Hematopoietic multipotent progenitor cell (in vitro differentiated cells): ENCODE results near the gene PRKN. TPM values are rescaled to one million over a fixed set of nuclear protein-coding genes. Genes with fewer than 3 reads are reported as not detected.
"Not testable (repeated sequence)": the region's sequence is repeated elsewhere in the genome, so short reads cannot be mapped to it uniquely, and the experiment has no call there.

Experiments
- DNase-seq, 3 donors: peaks; one replicate each; pipeline ENCODE4 v3.0.0-alpha.2; 2011 to 2015; ENCODE audit warnings: low read depth in 2 of 3, low spot score in 2 of 3
- total RNA-seq: library from RNA; depleted of rRNA; stranded (reverse); fragments of >200 nt; gene quantifications from one replicate; pipeline ENCODE4 v1.2.3, GENCODE V29; 2012

Gene PRKN
- total RNA-seq, 1 donor, result 7.0 TPM

DNA sequence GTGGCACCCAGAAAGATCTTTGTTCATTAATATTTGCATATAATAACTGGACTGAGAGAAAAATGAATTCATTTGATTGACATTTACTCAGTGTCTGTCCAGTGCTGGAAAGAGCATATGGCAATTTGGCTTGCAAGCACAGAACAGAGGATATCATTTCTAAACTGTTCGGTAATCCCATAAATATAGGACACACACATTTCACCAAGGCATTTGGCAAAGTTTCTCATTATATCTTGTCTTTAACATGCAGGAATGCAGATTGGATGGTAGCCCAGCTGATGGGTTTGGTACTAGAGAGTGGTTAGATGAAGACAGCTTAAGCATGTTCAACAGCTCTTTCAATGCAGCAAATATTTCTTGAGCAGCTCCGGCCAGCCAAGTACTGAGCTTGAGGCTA lies 259.2 kb downstream of the PRKN start:
- DNase-seq, result no peak

DNA sequence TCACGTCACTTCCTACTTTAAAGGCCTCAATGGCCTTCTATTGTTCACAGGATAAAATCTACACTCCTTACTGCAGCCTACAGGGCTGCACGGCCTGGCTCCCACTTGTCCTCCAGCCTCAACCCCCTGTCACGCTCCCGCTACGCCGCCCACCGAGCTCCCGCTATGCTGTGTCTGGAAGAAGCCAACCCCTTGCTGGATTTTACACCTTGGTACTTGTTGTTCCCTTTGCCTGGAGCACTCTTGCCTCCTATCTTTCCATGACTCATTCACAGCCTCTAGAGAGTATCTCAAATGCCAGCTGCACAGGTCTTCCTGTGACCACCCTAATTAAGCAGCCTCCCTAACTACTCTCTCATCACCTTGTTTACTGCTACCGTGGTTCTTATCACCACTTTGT lies 259.9 kb downstream of the PRKN start:
- no peak for DNase-seq

DNA sequence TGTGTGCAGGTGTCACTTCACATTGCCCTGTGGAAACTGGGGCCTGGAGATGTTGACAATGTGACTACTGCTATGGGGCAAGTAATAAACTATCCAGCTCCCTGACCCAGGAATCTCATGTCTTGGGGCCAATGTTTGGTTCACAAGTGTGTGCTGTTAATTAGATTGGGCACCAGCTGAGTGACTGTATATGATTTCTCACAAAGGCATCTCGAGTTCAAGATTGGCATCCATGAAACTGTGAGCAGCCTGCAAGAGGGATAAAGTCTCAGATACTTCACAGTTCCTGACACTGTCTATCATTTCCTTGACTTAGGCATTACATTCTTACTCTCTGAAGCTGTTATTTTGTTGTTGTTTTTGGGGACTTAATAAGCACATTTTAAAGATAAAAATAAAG lies 264.0 kb downstream of the PRKN start:
- no peak for DNase-seq

DNA sequence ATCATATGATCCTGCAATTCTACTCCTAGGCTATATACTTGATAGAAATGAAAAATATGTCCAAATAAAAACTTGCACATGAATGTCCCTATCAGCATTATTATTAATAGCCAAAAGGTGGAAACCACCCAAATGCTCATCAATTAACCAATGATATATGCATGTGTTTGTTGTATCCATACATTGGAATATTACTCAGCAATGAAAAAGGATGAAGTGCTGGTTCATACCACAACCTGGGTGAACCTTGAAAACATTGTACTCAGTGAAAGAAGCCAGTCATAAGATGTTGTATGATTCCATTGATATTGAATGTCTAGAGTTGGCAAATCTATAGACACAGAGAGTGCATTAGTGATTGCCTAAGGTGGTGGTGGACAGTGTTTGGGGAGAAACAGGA lies 267.6 kb downstream of the PRKN start:
- no peak for DNase-seq

DNA sequence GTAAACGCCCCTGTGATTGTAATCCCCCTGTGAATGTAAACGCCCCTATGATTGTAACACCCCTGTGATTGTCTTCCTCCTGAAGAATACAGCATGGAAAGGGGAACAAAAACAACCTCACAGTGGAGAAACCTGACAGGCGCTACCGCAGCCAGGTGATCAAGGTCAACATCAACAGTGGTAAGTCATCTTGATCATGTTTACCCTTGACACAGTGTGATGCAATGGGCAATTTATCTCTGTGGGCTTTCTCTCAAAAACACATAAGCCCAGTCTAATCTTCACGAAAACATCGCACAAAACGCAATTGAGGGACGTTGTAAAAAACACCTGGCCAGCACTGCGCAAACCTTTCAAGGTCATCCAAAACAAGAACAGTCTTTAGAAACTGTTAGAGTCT lies 277.2 kb downstream of the PRKN start:
- DNase-seq, result no peak

DNA sequence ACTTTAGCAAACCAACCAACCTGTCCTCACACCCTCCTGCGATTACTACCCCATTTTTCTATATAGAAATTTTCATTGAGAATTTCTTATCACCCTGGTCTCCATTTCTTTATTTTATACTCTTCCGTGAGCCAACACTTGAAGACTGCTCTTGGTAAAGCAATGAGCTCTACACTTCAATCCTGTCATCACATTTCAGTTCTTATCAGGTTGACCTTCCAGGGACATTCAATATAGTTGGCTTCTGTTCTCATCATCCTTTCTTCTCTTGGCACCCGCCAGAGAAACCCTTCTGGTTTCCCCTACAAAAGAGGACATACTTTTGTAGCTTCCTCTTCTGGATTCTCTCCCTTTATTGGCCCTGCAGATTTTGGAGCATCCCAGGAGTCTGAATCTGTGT lies 279.3 kb downstream of the PRKN start:
- no peak for DNase-seq

DNA sequence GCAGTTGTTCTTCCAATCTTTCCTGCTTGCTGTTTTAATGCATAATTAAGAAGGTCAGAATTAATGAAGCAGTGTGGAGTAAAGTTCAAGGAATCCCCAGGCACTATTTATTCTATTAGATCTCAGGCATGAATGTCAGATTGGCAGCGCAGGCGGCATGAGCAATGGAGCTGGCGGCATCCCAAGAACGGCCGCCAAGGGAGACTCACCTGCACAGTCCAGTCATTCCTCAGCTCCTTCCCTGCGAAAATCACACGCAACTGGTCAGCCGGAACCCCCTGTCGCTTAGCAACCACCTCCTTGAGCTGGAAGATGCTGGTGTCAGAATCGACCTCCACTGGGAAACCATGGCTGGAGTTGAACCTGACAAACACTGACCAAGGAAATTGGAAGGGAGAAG lies 284.5 kb downstream of the PRKN start:
- no peak for DNase-seq

DNA sequence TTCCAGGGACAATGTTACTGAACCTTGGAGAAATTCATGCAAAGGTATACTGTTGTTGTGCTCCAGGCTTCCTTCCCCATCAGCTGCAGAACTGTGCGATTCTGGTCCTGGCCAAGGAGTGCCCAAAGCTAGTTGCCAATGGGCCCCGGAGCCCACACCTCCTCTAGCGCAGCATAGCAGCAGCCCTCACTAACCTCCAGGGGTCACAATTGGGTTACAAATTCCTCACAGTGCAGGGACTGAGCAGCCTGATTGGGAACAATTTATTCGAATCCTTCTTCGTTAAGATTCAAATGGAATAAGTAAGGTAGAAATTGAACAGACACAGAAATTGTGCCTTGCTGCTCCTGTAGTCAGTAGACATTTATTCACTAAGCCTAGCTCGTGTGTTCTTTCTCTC lies 284.9 kb downstream of the PRKN start:
- DNase-seq, result peak in 2 of 3 donors; percentile 0 to 15

DNA sequence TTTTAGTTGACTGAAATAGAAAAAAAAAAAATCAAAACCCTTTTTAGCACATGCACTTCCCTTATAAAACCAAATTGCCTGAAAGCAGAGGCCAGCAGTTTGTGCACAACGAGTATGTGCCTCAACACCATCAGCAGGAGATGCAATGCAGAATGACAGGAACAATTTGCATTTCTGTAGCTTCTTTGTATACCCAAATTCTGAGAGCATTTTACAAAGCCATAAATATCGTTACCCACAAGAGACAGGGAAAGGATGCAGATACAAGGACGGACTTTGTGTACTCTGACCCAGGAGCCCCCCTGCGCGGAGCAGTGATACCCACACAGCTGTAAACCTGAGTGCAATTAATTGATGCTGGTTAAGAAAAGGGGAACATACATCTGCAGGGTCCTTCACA lies 285.6 kb downstream of the PRKN start:
- DNase-seq, result no peak

DNA sequence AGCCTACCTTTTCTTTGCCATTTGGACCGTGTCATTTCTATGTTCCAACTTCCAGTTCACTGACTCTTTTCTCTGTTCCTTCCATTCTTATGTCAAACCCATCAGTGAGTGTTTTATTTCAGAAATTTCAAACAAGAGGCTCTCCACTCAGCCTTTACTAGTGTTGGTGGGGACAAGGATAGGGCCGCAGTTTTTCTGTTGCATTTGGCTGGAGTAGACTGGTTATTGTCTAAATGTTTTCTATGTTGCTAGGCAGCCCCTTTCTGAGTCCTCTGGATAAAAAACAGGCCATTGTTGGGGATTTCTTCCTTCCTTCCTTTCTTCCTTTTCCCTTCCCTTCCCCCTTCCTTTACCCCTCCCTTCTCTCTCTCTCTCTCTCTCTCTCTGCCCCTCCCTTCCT lies 288.6 kb downstream of the PRKN start:
- DNase-seq, result no peak

DNA sequence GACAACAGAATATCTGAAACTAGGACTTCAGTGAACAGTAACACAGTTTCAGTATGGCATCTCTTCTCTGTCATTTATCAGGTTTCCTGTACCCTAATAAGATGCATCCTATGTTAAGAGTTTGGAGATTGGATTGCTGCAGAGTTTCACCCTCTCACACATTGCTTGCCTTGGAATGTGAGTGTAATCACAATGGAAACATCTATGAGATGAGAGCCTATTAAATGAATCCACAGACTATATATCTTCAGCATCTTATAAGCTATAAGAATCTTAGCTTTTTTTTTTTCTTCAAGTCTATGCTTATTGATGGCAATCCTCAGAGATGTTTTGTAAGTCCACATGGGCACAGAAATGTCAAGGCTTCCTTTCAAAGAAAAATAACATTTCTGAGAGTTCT lies 292.5 kb downstream of the PRKN start:
- DNase-seq, result no peak

DNA sequence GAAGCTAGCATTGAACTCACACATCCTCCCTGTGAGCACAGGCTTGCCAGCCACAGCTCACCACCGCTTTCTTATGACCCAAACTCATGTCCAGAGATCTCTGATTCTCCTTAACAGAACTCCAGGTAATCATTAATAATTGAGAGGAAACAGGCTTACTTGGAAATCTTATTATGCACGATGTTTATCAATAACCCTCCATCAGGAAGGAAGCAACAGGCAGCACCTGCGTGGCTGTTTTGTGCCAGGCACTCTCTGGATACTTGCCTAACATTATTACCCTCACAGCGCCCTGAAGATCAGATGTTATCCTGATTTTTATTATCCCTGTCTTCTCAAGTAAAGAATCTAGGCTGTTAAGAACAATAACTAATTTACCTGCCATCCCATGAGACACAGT lies 306.6 kb downstream of the PRKN start:
- DNase-seq, result no peak

DNA sequence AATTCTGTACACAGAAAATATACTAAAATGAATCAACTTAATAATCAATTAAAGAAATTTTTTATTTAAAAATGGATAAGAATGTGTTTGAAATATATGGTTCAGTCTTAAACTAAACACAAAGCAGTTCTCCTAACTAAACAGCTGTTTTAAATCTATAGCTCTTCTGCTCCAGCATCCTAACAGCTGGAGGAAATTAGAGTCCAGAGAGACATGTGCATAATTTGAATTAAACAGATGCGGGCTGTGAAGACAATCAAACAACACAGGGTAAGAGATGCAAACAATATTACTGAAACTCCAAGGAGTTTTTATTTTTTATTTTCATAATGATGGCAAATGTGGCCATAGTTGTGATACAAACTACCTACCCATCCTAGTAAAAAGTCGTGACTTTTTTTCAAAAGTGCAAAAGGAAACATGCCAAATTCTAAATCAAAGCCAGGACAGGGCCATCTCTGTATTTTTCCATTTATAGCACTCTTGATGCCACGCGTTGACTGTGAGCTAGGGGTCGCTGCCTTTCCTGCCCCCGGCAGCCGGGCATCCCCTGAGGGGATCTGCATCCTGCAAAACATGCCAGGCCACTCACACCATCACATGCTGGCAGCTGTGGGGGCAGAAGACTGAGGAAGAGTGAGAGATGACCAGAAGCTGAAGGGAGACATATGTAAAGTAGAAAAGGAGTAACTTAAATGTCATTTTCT lies 310.6 kb downstream of the PRKN start:
- DNase-seq, result no peak

DNA sequence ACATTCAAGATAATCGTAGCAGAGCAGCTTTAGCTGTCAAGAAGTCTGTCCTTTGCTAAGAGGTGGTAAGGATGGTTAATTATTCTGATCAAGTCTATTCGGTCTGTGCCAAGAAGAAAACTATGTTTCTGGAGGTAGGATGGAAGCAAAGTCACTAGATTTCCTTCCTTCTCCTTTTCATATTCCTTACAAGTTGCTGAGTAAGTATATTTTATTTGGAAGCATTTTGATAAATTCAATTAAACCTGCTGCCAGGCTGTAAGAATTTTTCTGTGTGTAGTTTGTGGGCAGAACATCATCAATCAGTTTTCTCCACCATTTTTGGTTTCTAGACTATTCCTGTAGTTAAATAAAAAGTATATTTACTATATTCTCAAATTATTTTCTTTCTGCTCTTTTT lies 311.3 kb downstream of the PRKN start:
- no peak for DNase-seq

DNA sequence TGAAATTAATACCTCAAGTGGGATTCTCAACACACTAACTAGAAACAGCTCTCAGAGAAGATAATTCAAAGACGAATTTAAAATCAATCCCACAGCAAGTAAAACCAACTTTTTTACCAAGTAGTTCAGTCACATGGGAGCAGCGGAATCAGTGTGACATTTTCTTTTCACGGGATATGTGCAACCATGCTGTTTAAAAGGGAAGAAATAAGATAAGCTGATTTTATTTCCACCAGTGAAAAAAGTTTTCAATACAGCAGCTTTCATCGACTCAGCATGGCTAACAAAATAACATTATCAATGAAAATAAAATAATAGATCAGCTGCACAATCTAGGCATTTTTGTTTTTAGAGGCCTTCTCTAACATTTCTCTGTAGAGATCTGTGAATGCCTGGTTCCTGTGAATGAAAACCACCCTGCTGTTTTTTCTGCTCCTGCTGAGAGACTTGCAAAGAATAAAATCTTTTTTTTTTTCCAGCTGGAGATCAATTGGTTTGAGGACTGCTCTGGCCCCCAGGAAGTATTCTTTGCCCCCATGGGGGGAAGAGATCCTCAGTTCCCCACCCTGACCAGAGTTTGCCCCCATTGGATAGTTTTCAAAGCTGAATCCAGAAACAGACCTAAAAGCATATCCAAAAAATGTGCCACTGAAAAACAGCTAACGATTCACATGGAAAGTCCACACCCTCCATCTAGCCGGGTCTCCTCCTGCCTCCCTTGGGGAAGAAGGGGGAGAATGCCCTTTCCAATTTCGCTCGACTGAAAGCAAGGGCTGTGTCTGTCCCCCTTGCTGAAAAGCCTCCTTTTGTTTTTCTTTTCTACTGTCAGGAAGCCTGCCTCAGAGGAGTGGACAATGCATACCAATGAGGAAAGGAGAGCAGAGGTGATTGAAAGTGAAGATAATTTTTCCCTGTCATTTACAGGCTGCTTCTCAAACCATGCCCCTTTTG lies 317.6 kb downstream of the PRKN start:
- no peak for DNase-seq

DNA sequence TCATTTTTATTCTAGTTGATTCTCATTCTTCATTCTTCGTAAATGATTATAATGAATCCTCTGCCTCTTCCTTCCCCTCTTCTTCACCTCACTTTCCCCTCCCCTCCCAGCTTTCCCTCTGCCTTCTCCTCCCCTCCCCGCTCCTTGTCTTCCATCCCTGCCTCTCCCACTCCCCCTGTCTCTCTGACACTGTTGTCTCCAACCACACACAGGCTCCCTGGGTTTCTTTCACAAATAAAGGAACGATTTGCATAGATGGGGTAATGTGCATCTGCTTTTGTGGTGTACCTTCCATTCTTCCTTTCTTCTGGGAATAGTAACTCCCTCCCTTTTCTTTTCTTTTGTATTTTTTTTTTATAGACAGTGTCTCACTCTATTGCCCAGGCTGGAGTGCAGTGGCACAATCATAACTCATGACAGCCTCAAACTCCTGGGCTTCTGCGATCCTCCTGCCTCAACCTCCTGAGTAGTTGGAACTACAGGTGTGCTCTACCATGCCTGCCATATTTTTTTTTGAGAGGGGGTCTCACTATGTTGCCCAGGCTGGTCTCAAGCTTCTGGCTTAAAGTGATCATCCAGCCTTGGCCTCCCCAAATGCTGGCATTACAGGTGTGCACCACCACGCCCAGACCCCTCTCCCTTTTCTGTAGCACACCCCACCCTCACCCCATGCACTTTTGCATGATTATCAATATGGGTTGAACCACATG lies 318.6 kb downstream of the PRKN start:
- DNase-seq, result no peak

DNA sequence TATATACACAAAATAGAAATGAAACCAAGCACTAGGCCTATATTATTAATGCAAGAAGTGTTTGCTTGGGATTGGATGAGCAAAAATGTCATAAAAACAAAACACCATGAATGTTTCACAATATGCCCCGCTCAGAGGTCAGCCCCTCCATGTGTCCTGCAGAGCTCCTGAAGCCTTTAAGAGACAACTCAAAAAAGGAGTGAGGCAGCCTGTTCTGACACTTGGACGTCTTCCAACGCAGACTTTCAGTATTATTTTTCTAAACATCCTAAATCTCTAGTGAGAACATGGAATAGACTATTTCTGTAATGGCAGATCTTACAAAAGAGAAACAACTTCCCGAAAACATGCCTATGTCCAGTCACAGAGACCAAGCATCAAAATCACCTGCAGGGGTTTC lies 322.6 kb downstream of the PRKN start:
- no peak for DNase-seq

DNA sequence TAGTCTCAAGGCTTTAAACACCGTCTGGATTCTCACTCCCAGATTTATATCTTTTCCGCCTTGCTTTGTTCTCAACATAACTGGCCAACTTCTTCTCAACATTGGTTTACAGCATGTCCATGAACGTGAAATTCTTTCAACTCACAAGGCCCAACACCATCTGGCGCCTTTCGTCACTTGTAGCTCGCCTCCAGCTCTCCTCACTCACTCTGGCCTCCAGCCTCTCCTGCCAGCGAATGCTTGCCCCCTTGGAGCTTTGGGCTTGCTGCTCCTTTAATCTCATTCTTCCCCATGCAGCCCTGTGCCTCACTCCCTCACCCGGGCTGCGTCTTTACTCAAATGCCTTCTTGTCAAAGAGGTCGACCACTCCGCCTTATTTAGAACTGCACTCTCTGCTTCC lies 324.5 kb downstream of the PRKN start:
- DNase-seq, result no peak

DNA sequence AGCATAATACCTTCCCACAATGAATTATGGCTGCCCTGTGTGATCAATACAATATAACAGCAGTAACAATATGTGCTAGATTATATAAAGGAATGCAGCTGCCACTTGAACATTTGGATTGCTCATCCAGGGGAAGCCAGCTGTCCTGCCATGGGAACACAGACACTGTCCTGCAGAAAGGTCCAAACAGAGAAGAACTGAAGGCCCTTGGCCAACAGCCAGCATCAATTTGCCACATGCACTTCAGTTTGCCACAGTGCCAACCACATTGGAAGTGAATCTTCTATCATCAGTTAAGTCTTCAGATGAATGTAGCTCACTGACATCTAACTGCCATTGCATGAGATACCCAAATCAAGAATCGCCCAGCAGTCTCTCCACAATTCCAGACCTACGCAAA lies 332.4 kb downstream of the PRKN start:
- DNase-seq, result no peak

DNA sequence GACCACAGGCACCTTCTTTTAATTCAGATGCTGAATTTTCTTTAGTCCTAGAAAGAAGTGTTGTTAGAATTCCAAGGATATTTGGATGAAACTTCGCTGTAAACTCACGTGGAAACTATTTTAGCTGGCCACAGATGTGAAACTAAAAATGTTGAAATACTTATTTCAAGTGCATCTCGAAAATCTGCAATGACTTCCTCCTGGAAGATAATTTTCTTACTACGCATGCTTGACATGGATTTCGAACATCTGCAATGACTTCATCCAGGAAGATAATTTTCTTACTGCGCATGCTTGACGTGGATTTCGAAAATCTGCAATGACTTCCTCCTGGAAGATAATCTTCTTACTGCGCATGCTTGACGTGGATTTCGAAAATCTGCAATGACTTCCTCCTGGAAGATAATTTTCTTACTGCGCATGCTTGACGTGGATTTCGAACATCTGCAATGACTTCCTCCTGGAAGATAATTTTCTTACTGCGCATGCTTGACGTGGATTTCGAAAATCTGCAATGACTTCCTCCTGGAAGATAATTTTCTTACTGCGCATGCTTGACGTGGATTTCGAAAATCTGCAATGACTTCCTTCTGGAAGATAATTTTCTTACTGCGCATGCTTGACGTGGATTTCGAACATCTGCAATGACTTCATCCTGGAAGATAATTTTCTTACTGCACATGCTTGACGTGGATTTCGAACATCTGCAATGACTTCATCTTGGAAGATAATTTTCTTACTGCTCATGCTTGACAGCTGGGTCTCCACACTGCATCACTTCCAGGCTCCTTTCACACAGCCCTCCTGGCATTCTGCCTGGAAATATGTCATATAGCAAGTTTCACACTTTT lies 336.4 kb downstream of the PRKN start:
- not testable (repeated sequence) for DNase-seq
